H4 (cell line): Measurements from ENCODE around the gene PFKFB1. TPM values are rescaled to one million over a fixed set of nuclear protein-coding genes. Genes with fewer than 3 reads are reported as not detected.
"Not testable (repeated sequence)": the region's sequence is repeated elsewhere in the genome, so short reads cannot be mapped to it uniquely, and the experiment has no call there.

ENCODE experiments used
- DNase-seq: peaks from one replicate; pipeline ENCODE4 v3.0.0-alpha.2; 2015; ENCODE audit warnings: low spot score
- total RNA-seq: library from RNA; depleted of rRNA; stranded (reverse); fragments of >200 nt; shearing (Covaris generic); gene quantifications from 2 replicates; pipeline ENCODE4 v1.2.3, GENCODE V29; 2014

PFKFB1 gene
- total RNA-seq, 1 experiment from 2014 or later: not detected

GRCh38 chrX:54992911-54993622 is 921 bp downstream of the PFKFB1 start:
- no peak for DNase-seq

GRCh38 chrX:54991706-54992105 is 2.3 kb downstream of the PFKFB1 start:
- no peak for DNase-seq

- not testable (repeated sequence) for DNase-seq
Observed at GRCh38 chrX:54983306-54983705, 10.7 kb downstream of the PFKFB1 start.

- no peak for DNase-seq
Observed at GRCh38 chrX:54980334-54980733, 13.7 kb downstream of the PFKFB1 start.

- DNase-seq: no peak
Observed at GRCh38 chrX:54979432-54979831, 14.6 kb downstream of the PFKFB1 start.

- no peak for DNase-seq
Observed at GRCh38 chrX:54978448-54978847, 15.5 kb downstream of the PFKFB1 start.

GRCh38 chrX:54977387-54977786 is 16.6 kb downstream of the PFKFB1 start:
- DNase-seq: no peak

GRCh38 chrX:54964766-54965497 is 29.1 kb downstream of the PFKFB1 start:
- no peak for DNase-seq

GRCh38 chrX:54961750-54962149 is 32.2 kb downstream of the PFKFB1 start:
- DNase-seq: no peak

- DNase-seq: no peak
Observed at GRCh38 chrX:54950730-54951375, 43.1 kb downstream of the PFKFB1 start.

- DNase-seq: no peak
Observed at GRCh38 chrX:54945224-54945623, 48.8 kb downstream of the PFKFB1 start.

- no peak for DNase-seq
Observed at GRCh38 chrX:54944816-54945215, 49.2 kb downstream of the PFKFB1 start.

- DNase-seq: no peak
Observed at GRCh38 chrX:54937416-54937815, 56.6 kb downstream of the PFKFB1 start.

- DNase-seq: no peak
Observed at GRCh38 chrX:54935306-54935705, 58.7 kb downstream of the PFKFB1 start.

- DNase-seq: no peak
Observed at GRCh38 chrX:54934890-54935289, 59.1 kb downstream of the PFKFB1 start.

- no peak for DNase-seq
Observed at GRCh38 chrX:54934058-54934457, 59.9 kb downstream of the PFKFB1 start.

- no peak for DNase-seq
Observed at GRCh38 chrX:54933150-54933826, 60.7 kb downstream of the PFKFB1 start.

GRCh38 chrX:54931107-54931506 is 62.9 kb downstream of the PFKFB1 start:
- no peak for DNase-seq

- no peak for DNase-seq
Observed at GRCh38 chrX:54930291-54931049, 63.5 kb downstream of the PFKFB1 start.

- no peak for DNase-seq
Observed at GRCh38 chrX:54928876-54929275, 65.1 kb downstream of the PFKFB1 start.

- no peak for DNase-seq
Observed at GRCh38 chrX:54926978-54927377, 67.0 kb downstream of the PFKFB1 start.

GRCh38 chrX:54923376-54923775 is 70.6 kb downstream of the PFKFB1 start:
- no peak for DNase-seq
